Measurements from ENCODE around the gene ZNF516.

Gene ZNF516

GRCh38 chr18:76463358-76463757 is 31.7 kb downstream of the ZNF516 start:
- in situ Hi-C loops (cut with MboI; ENCODE audit: low sequenced_read_pairs, unreplicated experiment): no loop called here

GRCh38 chr18:76462326-76462694 is 32.7 kb downstream of the ZNF516 start:
- no peak for DNase-seq (ENCODE audit: low spot score)
- in situ Hi-C loops (cut with MboI; ENCODE audit: low sequenced_read_pairs, unreplicated experiment): no loop called here

More at GRCh38 chr18:76463358-76463757, 31.7 kb downstream of the ZNF516 start:
- DNase-seq (ENCODE audit: low spot score): no peak
- no peak for TF ChIP-seq CTCF (IDR thresholded peaks at IDR 0.05; ENCODE audit: borderline replicate concordance, control extremely low read depth, extremely low read depth, insufficient read depth, missing control alignments)

GRCh38 chr18:76461692-76462325 is 33.2 kb downstream of the ZNF516 start:
- DNase-seq (ENCODE audit: low spot score): no peak
- no peak for TF ChIP-seq CTCF (IDR thresholded peaks at IDR 0.05; ENCODE audit: borderline replicate concordance, control extremely low read depth, extremely low read depth, insufficient read depth, missing control alignments)
- in situ Hi-C loops (cut with MboI; ENCODE audit: low sequenced_read_pairs, unreplicated experiment): no loop called here

More at GRCh38 chr18:76462326-76462694, 32.7 kb downstream of the ZNF516 start:
- no peak for TF ChIP-seq CTCF (IDR thresholded peaks at IDR 0.05; ENCODE audit: borderline replicate concordance, control extremely low read depth, extremely low read depth, insufficient read depth, missing control alignments)

- DNase-seq (ENCODE audit: low spot score): no peak
- in situ Hi-C loops (cut with MboI; ENCODE audit: low sequenced_read_pairs, unreplicated experiment): no loop called here
- no peak for TF ChIP-seq CTCF (IDR thresholded peaks at IDR 0.05; ENCODE audit: borderline replicate concordance, control extremely low read depth, extremely low read depth, insufficient read depth, missing control alignments)
Observed at GRCh38 chr18:76461148-76461547, 33.9 kb downstream of the ZNF516 start.

GRCh38 chr18:76460482-76460881 is 34.6 kb downstream of the ZNF516 start:
- no peak for TF ChIP-seq CTCF (IDR thresholded peaks at IDR 0.05; ENCODE audit: borderline replicate concordance, control extremely low read depth, extremely low read depth, insufficient read depth, missing control alignments)
- in situ Hi-C loops (cut with MboI; ENCODE audit: low sequenced_read_pairs, unreplicated experiment): no loop called here
- DNase-seq (ENCODE audit: low spot score): no peak

GRCh38 chr18:76459687-76460350 is 35.2 kb downstream of the ZNF516 start:
- in situ Hi-C loops (cut with MboI; ENCODE audit: low sequenced_read_pairs, unreplicated experiment): no loop called here
- TF ChIP-seq CTCF (IDR thresholded peaks at IDR 0.05; ENCODE audit: borderline replicate concordance, control extremely low read depth, extremely low read depth, insufficient read depth, missing control alignments): no peak
- no peak for DNase-seq (ENCODE audit: low spot score)
